ENCODE data around the gene RFPL1. TPM values are rescaled to one million over a fixed set of nuclear protein-coding genes. Genes with fewer than 3 reads are reported as not detected.

Gene RFPL1
- total RNA-seq, 1 experiment from 2014 or later, result not detected

DNA sequence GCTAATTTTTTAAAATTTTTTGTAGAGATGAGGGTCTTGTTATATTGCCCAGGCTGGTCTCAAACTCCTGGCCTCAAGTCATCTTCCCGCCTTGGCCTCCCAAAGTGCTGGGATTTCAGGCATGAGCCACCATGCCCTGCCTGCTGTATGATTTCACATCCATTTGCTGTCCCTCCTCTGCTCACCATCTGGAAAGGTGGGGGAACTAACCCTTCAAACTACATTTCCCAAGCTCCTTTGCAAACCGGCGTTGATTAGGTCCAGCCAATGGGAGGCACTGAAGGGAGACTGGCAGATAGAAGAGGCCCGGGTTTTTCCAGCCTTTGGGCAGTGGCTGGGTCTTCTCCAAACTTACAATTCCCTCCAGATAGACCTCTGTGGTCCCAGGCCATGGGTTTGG is 19.3 kb downstream of the RFPL1 start:
- Histone ChIP-seq H3K9me3 (ENCODE audit: insufficient read depth, low read depth) (no peaks in the 10 kb centered on the region), H3K36me3 (ENCODE audit: low read depth) (no peaks in the 10 kb centered on the region), H2AFZ (no peak overlapping the region), H3K9me2 (ENCODE audit: insufficient read depth) (no peaks in the 10 kb centered on the region), H3K4me2 (0 out of 2 replicates have a peak overlapping the region, but pooled peaks have one; percentile 6), H4K20me1 (ENCODE audit: insufficient read depth) (no peaks in the 10 kb centered on the region), H3K27ac (no peak overlapping the region), H3K79me2 (ENCODE audit: low read depth) (no peaks in the 10 kb centered on the region), H3K27me3 (ENCODE audit: insufficient read depth, low read depth) (no peaks in the 10 kb centered on the region), H3F3A (ENCODE audit: insufficient read depth, low read depth) (no peaks in the 10 kb centered on the region), H3K4me3 (no peak overlapping the region), H3K4me1 (replicated peaks; ENCODE audit: insufficient read depth) (no peaks in the 10 kb centered on the region)
- no peak for DNase-seq
- intact Hi-C loops (cut with micrococcal nuclease; ENCODE audit: unreplicated experiment), result no loop called here
- no TSS peak for BruUV-seq (replicated peaks)
- ChIA-PET POLR2A (ENCODE audit: unreplicated experiment) (no interaction called here), CTCF (no interaction called here)
- TF ChIP-seq EZH2 (IDR thresholded peaks at IDR 0.05; ENCODE audit: low read depth), result no peak

DNA sequence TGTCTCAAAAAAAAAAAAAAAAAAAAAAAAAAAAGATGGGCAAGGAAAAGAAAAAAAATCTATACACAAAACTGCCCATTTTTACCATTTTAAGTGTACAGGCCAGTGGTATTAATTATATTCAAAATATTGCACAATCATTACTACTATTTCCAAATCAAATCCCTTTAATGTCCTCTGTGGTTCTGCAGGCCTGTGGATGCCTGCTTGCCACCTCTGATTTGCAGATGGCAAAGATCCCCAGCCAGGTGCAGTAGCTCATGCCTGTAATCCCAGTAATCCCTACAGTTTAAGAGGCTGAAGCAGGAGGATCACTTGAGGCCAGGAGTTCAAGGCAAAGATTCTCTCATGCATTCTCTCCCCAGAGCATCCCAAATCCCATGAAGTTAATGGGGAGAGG is 20.2 kb downstream of the RFPL1 start:
- TF ChIP-seq EZH2 (IDR thresholded peaks at IDR 0.05; ENCODE audit: low read depth) (no peak), CTCF (conservative IDR thresholded peaks at IDR 0.05) (no peak)
- intact Hi-C loops (cut with micrococcal nuclease; ENCODE audit: unreplicated experiment), result no loop called here
- Histone ChIP-seq H3K9me2 (ENCODE audit: insufficient read depth) (no peaks in the 10 kb centered on the region), H3K36me3 (ENCODE audit: low read depth) (no peaks in the 10 kb centered on the region), H3K4me1 (replicated peaks; ENCODE audit: insufficient read depth) (no peaks in the 10 kb centered on the region), H3K4me3 (no peak overlapping the region), H4K20me1 (ENCODE audit: insufficient read depth) (no peaks in the 10 kb centered on the region), H3K9me3 (ENCODE audit: insufficient read depth, low read depth) (no peaks in the 10 kb centered on the region), H3K4me2 (no peak overlapping the region), H3K79me2 (ENCODE audit: low read depth) (no peaks in the 10 kb centered on the region), H2AFZ (no peak overlapping the region), H3K27me3 (ENCODE audit: insufficient read depth, low read depth) (no peaks in the 10 kb centered on the region), H3F3A (ENCODE audit: insufficient read depth, low read depth) (no peaks in the 10 kb centered on the region; the same call in 1 of the 2 replicates), H3K27ac (no peak overlapping the region)
- CTCF ChIA-PET, result no interaction called here
- no peak for DNase-seq
- POLR2A ChIA-PET (ENCODE audit: unreplicated experiment), result no interaction called here
- no TSS peak for BruUV-seq (replicated peaks)

- Histone ChIP-seq H3K9me2 (ENCODE audit: insufficient read depth) (no peaks in the 10 kb centered on the region), H3K4me1 (replicated peaks; ENCODE audit: insufficient read depth) (no peaks in the 10 kb centered on the region), H2AFZ (no peak overlapping the region), H4K20me1 (ENCODE audit: insufficient read depth) (no peaks in the 10 kb centered on the region), H3K27me3 (ENCODE audit: insufficient read depth, low read depth) (no peaks in the 10 kb centered on the region), H3K27ac (no peak overlapping the region), H3K4me2 (no peak overlapping the region), H3K79me2 (ENCODE audit: low read depth) (no peaks in the 10 kb centered on the region), H3K36me3 (ENCODE audit: low read depth) (no peaks in the 10 kb centered on the region), H3K9me3 (ENCODE audit: insufficient read depth, low read depth) (no peaks in the 10 kb centered on the region), H3F3A (ENCODE audit: insufficient read depth, low read depth) (no peaks in the 10 kb centered on the region; the same call in 1 of the 2 replicates), H3K4me3 (no peak overlapping the region)
- no TSS peak for BruUV-seq (replicated peaks)
- intact Hi-C loops (cut with micrococcal nuclease; ENCODE audit: unreplicated experiment), result no loop called here
- ChIA-PET POLR2A (ENCODE audit: unreplicated experiment) (no interaction called here), CTCF (interaction anchor here (0.7 kb wide), 1 partner anchor 176 kb away, joined by 3 read pairs; no protein-coding TSS in a partner anchor)
- no peak for DNase-seq
- TF ChIP-seq CTCF (conservative IDR thresholded peaks at IDR 0.05) (no peak), EZH2 (IDR thresholded peaks at IDR 0.05; ENCODE audit: low read depth) (no peak)
Measured at GRCh38 chr22:29459773-29460172, 21.4 kb downstream of the RFPL1 start.

DNA sequence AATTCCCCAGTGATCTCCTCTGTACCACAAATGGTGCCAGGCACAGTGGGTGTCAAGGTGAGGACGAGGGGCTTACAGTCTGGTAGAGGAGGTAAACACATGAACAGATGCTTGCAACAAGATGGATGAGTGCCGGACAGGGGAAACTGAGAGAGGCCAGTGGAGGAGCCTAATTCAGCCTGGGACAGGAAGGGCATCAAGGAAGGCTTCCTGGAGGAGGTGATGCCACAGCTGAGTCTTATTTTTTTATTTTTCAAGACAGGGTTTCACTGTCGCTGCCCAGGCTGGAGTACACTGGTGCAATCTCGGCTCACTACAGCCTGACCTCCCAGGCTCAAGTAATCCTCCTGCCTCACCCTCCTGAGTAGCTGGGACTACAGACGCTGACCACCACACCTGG is 22.9 kb downstream of the RFPL1 start:
- ChIA-PET POLR2A (ENCODE audit: unreplicated experiment) (no interaction called here), CTCF (no interaction called here)
- Histone ChIP-seq H4K20me1 (ENCODE audit: insufficient read depth) (no peaks in the 10 kb centered on the region), H3K36me3 (ENCODE audit: low read depth) (no peaks in the 10 kb centered on the region), H3K9me2 (ENCODE audit: insufficient read depth) (no peaks in the 10 kb centered on the region), H3K27me3 (ENCODE audit: insufficient read depth, low read depth) (no peaks in the 10 kb centered on the region), H3K79me2 (ENCODE audit: low read depth) (no peaks in the 10 kb centered on the region), H3F3A (ENCODE audit: insufficient read depth, low read depth) (no peaks in the 10 kb centered on the region; the same call in 1 of the 2 replicates), H3K4me1 (replicated peaks; ENCODE audit: insufficient read depth) (no peaks in the 10 kb centered on the region), H3K4me2 (no peak overlapping the region), H3K4me3 (no peak overlapping the region), H3K9me3 (ENCODE audit: insufficient read depth, low read depth) (no peaks in the 10 kb centered on the region), H2AFZ (no peak overlapping the region), H3K27ac (no peak overlapping the region)
- no peak for DNase-seq
- intact Hi-C loops (cut with micrococcal nuclease; ENCODE audit: unreplicated experiment), result no loop called here
- BruUV-seq (replicated peaks), result no TSS peak
- TF ChIP-seq EZH2 (IDR thresholded peaks at IDR 0.05; ENCODE audit: low read depth) (no peak), CTCF (conservative IDR thresholded peaks at IDR 0.05) (no peak)

All from PC-9 (cell line).